ENCODE results near the gene NOVA1.

The NOVA1 gene

GRCh38 chr14:26444822-26445221, 153.0 kb downstream of the NOVA1 start:
- DNase-seq (ENCODE audit: low spot score) = peak; percentile 47

- no peak for DNase-seq (ENCODE audit: low spot score)
Measured at GRCh38 chr14:26443654-26444053, 154.2 kb downstream of the NOVA1 start.

GRCh38 chr14:26429205-26429604, 168.6 kb downstream of the NOVA1 start:
- DNase-seq (ENCODE audit: low spot score) = no peak

- DNase-seq (ENCODE audit: low spot score) = no peak
Measured at GRCh38 chr14:26427097-26427496, 170.7 kb downstream of the NOVA1 start.

- no peak for DNase-seq (ENCODE audit: low spot score)
Measured at GRCh38 chr14:26424537-26424936, 173.3 kb downstream of the NOVA1 start.

GRCh38 chr14:26415618-26416123, 182.2 kb downstream of the NOVA1 start:
- DNase-seq (ENCODE audit: low spot score) = no peak

- no peak for DNase-seq (ENCODE audit: low spot score)
Measured at GRCh38 chr14:26414926-26415325, 182.9 kb downstream of the NOVA1 start.

- no peak for DNase-seq (ENCODE audit: low spot score)
Measured at GRCh38 chr14:26414103-26414502, 183.7 kb downstream of the NOVA1 start.

- no peak for DNase-seq (ENCODE audit: low spot score)
Measured at GRCh38 chr14:26412421-26412820, 185.4 kb downstream of the NOVA1 start.

GRCh38 chr14:26410189-26410685, 187.6 kb downstream of the NOVA1 start:
- DNase-seq (ENCODE audit: low spot score) = no peak

GRCh38 chr14:26404927-26405326, 192.9 kb downstream of the NOVA1 start:
- DNase-seq (ENCODE audit: low spot score) = no peak

GRCh38 chr14:26403760-26404159, 194.1 kb downstream of the NOVA1 start:
- no peak for DNase-seq (ENCODE audit: low spot score)

- no peak for DNase-seq (ENCODE audit: low spot score)
Measured at GRCh38 chr14:26402126-26402525, 195.7 kb downstream of the NOVA1 start.

- DNase-seq (ENCODE audit: low spot score) = no peak
Measured at GRCh38 chr14:26401179-26401968, 196.5 kb downstream of the NOVA1 start.

- no peak for DNase-seq (ENCODE audit: low spot score)
Measured at GRCh38 chr14:26400373-26400772, 197.5 kb downstream of the NOVA1 start.

- no peak for DNase-seq (ENCODE audit: low spot score)
Measured at GRCh38 chr14:26398616-26399015, 199.2 kb downstream of the NOVA1 start.

All from RKO (cell line).